Hepatocyte (in vitro differentiated cells): ENCODE data around the gene MRTFA.

Experiments
- CTCF ChIP-seq: fragments of 200-600 bp; sonication (generic); IDR thresholded peaks from 2 replicates; pipeline ENCODE4 v1.5.1; 2016; ENCODE audit warnings: antibody characterized with exemption, mild to moderate bottlenecking; ENCODE audit not compliant: poor library complexity
- EZH2 ChIP-seq: fragments of 200-600 bp; sonication (generic); IDR thresholded peaks from 2 replicates; pipeline ENCODE4 v1.6.1; 2016; ENCODE audit warnings: antibody characterized with exemption, mild to moderate bottlenecking, borderline replicate concordance

DNA sequence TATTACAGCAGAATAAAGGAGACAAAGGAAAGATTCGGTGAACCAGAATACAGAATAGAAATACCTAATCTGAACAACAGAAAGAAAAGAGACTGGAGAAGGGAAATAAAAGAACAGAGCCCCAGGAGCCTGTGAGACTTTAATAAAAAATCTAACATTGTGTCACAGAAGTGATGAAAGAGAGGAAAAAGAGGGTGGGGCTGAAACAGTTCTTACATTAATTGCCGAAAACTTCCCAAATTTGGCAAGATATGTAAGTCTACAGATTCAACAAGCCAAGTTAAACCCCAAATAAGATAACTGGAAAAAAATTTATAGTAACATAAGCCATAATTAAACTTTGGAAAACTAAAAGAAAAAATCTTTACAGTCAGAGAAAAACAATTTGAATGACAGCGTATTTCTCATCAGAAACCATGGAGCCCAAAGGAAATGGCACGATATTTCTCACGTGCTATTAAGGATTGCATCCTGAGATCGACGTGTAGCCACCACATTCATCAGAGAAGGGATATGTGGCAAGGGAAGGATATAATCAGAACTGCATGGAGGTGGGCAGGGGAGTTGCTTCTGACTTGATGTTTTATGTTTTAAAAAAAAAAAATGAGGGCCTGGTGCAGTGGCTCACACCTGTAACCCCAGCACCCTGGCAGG lies 192.2 kb downstream of the MRTFA start:
- TF ChIP-seq CTCF (no peak), EZH2 (no peak)
